Metanephros (tissue), 1 donor: ENCODE measurements around the gene OS9. TPM values are rescaled to one million over a fixed set of nuclear protein-coding genes. Genes with fewer than 3 reads are reported as not detected.

Experiments
- total RNA-seq: library from RNA; depleted of rRNA; stranded (reverse); fragments of >200 nt; gene quantifications from one replicate; pipeline ENCODE4 v1.2.3, GENCODE V29; 2014

OS9 gene, protein sequence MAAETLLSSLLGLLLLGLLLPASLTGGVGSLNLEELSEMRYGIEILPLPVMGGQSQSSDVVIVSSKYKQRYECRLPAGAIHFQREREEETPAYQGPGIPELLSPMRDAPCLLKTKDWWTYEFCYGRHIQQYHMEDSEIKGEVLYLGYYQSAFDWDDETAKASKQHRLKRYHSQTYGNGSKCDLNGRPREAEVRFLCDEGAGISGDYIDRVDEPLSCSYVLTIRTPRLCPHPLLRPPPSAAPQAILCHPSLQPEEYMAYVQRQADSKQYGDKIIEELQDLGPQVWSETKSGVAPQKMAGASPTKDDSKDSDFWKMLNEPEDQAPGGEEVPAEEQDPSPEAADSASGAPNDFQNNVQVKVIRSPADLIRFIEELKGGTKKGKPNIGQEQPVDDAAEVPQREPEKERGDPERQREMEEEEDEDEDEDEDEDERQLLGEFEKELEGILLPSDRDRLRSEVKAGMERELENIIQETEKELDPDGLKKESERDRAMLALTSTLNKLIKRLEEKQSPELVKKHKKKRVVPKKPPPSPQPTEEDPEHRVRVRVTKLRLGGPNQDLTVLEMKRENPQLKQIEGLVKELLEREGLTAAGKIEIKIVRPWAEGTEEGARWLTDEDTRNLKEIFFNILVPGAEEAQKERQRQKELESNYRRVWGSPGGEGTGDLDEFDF
- 124 TPM for total RNA-seq

DNA sequence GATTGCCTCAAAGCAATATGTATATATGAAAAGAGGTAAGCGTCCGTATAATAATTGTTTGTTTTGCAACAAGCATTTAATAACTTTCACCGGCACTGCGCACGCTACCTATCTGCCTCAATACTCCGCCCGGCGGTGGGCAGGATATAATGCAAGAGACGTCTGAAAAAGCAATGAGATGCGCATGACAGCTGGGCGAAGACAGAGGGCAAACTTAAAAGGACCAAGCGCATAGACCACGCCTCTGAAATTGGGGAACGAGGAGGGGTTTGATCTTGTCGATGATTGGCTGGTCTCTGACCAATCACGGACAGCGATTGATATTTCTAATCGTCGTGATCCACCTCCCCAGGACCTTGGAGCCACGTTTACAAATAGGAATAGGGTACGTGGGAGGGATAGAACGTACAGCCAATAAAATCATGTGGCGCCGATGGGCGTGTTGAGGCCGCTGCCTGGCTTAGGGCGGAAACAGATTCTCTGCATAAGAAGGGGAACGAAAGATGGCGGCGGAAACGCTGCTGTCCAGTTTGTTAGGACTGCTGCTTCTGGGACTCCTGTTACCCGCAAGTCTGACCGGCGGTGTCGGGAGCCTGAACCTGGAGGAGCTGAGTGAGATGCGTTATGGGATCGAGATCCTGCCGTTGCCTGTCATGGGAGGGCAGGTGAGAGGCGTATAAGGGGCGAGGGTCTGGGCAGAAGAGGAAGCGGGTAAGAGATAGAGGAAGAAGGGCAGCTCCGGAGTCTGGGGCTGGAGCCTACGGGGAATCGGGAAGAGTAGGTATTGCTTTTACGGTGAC lies at the start of gene OS9:
TSS of gene OS9 (plus strand) at position 474 of the 800 bp plus-strand sequence. CDS start at position 504, 30 bp downstream.

DNA sequence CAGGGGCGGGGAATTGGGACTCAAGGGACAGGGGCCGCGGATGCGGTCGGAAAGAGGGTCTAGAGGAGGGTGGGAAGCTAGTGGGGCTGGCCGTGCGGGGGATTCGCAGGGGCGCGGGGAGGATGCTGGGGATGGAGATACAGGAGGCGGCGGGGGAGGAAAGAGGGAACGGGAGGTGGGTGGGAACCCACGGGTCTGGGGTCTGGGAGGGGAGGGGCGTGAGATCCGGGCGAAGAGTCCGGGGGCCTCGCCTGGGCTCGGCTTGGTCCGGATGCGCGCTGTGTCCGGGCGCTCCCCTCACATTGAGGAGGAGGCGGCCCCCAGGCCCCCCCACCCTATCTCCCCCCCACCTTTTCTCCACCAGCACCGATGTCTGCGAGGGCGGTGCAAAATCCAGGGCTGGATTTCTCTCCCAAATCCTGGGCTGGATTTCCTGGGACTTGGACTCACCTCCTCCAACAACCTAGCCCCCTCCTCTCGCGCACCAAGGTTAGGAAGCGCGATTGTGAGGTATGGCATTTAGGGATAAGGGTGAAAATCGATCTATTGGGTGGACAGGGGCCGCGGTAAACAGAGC lies 44.8 kb downstream of the OS9 start, which contains the start of gene AGAP2:
TSS of gene AGAP2 (minus strand) at position 82 of the 577 bp plus-strand sequence. CDS start 496 bp downstream, outside the sequence.

DNA sequence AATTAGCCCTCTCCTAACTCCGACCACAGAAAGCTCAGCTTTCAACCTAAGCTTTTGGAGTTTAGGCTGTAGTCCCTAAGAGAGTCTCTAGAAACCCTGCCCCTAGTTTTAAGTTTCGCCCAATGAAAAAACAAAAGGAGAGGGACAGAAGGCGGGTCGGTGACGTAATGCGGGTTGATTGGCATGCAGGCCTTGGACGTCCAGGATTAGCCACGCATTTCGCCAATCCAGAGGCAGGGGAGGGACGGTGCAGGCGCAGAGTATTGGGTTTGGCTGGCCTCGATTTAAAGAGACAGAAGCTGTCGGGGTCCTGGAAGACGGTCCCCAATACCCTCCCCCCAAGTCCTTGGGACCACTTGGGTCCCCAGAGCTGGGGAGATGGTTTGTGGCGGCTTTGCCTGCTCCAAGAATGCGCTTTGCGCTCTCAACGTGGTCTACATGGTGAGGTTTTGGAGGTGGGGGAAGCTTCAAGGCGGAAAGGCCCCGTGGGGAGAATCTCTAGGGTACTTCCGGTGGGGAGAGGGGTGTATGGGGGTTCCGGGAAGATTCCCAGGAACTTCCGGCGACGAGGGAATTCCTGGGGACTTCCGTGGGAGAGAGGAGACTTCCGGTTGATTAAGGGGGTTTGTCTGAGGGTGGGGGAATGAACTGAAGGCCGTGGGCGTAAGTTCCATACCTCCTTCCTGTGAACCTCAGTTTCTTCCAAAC lies 51.0 kb downstream of the OS9 start, which contains the start of gene TSPAN31:
TSS of gene TSPAN31 (plus strand) at position 263 of the 708 bp plus-strand sequence. CDS start at position 379, 116 bp downstream.

GRCh38 chr12:57751788-57752667 lies 58.1 kb downstream of the OS9 start, which contains the start of gene CDK4:
CDK4 (minus strand) TSS chr12:57752310; CDS start chr12:57751717, 593 bp downstream.

GRCh38 chr12:57754411-57755193 lies 60.7 kb downstream of the OS9 start, which contains the start of gene MARCHF9:
MARCHF9 (plus strand) TSS chr12:57755103; CDS start chr12:57755529, 426 bp downstream.

GRCh38 chr12:57766464-57767304 lies 72.8 kb downstream of the OS9 start, which contains the start of gene CYP27B1:
CYP27B1 (minus strand) TSS chr12:57767078; CDS start chr12:57767041, 37 bp downstream.

Other genes with a start within 250 kb of the OS9 start
- gene INHBE, start 238.8 kb upstream of the OS9 start, total RNA-seq: 0.23 TPM
- gene GLI1, start 234.3 kb upstream of the OS9 start, total RNA-seq: 13.4 TPM
- gene ARHGAP9, start 214.3 kb upstream of the OS9 start, total RNA-seq: 10.7 TPM
- gene MARS1, start 206.1 kb upstream of the OS9 start, total RNA-seq: 95.8 TPM
- 45.3 TPM for gene DDIT3, start 173.6 kb upstream of the OS9 start, total RNA-seq
- 32.7 TPM for gene MBD6, start 171.3 kb upstream of the OS9 start, total RNA-seq
- 85.7 TPM for gene DCTN2, start 146.9 kb upstream of the OS9 start, total RNA-seq
- gene KIF5A, start 144.1 kb upstream of the OS9 start, total RNA-seq: 0.35 TPM
- 22.2 TPM for gene PIP4K2C, start 102.9 kb upstream of the OS9 start, total RNA-seq
- gene DTX3, start 89.3 kb upstream of the OS9 start, total RNA-seq: 44.4 TPM
- gene ARHGEF25, start 82.7 kb upstream of the OS9 start, total RNA-seq: 29.2 TPM
- 1.3 TPM for gene B4GALNT1, start 60.9 kb upstream of the OS9 start, total RNA-seq
- 2.9 TPM for gene AGAP2, start 44.6 kb downstream of the OS9 start, total RNA-seq
- 41.7 TPM for gene TSPAN31, start 50.9 kb downstream of the OS9 start, total RNA-seq
- 87.5 TPM for gene CDK4, start 58.2 kb downstream of the OS9 start, total RNA-seq
- 8.9 TPM for gene MARCHF9, start 61.0 kb downstream of the OS9 start, total RNA-seq
- 1.1 TPM for gene CYP27B1, start 72.9 kb downstream of the OS9 start, total RNA-seq
- 10.3 TPM for gene METTL1, start 78.0 kb downstream of the OS9 start, total RNA-seq
- gene EEF1AKMT3, start 78.5 kb downstream of the OS9 start, total RNA-seq: 11.1 TPM
- 15.0 TPM for gene TSFM, start 88.7 kb downstream of the OS9 start, total RNA-seq
- gene AVIL, start 124.6 kb downstream of the OS9 start, total RNA-seq: 5.0 TPM
- gene CTDSP2, start 152.6 kb downstream of the OS9 start, total RNA-seq: 130 TPM
- gene ATP23, start 247.4 kb downstream of the OS9 start, total RNA-seq: 18.0 TPM